Keratinocyte (primary cell): ENCODE data around the gene APOD.

Experiments used
- EZH2 ChIP-seq: IDR thresholded peaks from one replicate; pipeline ENCODE4 v1.6.1; 2012; ENCODE audit warnings: inconsistent platforms, mild to moderate bottlenecking, low read length, moderate library complexity
- TF ChIP-seq, protein P1 (sequence below), 3 experiments: IDR thresholded peaks in 1 of 3; conservative IDR thresholded peaks in 1 of 3; optimal IDR thresholded peaks in 1 of 3; 2 replicates in 2 of 3; 3 replicates in 1 of 3; pipeline versions ENCODE3 to v1.5.1; 2011; ENCODE audit warnings: low read length in 3 of 3, mild to moderate bottlenecking in 3 of 3, moderate library complexity in 2 of 3, control low read depth in 1 of 3, inconsistent platforms in 1 of 3; ENCODE audit not compliant: insufficient read depth in 2 of 3; ENCODE audit errors: extremely low read depth in 1 of 3

GRCh38 chr3:195550723-195551122 is 33.0 kb downstream of the APOD start:
- TF ChIP-seq, protein P1, sequence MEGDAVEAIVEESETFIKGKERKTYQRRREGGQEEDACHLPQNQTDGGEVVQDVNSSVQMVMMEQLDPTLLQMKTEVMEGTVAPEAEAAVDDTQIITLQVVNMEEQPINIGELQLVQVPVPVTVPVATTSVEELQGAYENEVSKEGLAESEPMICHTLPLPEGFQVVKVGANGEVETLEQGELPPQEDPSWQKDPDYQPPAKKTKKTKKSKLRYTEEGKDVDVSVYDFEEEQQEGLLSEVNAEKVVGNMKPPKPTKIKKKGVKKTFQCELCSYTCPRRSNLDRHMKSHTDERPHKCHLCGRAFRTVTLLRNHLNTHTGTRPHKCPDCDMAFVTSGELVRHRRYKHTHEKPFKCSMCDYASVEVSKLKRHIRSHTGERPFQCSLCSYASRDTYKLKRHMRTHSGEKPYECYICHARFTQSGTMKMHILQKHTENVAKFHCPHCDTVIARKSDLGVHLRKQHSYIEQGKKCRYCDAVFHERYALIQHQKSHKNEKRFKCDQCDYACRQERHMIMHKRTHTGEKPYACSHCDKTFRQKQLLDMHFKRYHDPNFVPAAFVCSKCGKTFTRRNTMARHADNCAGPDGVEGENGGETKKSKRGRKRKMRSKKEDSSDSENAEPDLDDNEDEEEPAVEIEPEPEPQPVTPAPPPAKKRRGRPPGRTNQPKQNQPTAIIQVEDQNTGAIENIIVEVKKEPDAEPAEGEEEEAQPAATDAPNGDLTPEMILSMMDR (optimal IDR thresholded peaks at IDR 0.05 in 1 of 3, IDR thresholded peaks at IDR 0.05 in 1 of 3, conservative IDR thresholded peaks at IDR 0.05 in 1 of 3; ENCODE audit: extremely low read depth in 1 of 3, insufficient read depth in 2 of 3, low read length in 3 of 3): no peak
- no peak for TF ChIP-seq EZH2
